Erythroblast (primary cell): ENCODE data around the gene SSUH2.

Experiments used
- GATA1 ChIP-seq: IDR thresholded peaks from 2 replicates; pipeline ENCODE4 v1.6.1; 2011; ENCODE audit warnings: low read depth, mild to moderate bottlenecking, control low read depth, low read length, moderate library complexity
- POLR2A ChIP-seq: IDR thresholded peaks from 2 replicates; pipeline ENCODE4 v1.6.1; 2011; ENCODE audit warnings: mild to moderate bottlenecking, low read length

GRCh38 chr3:8640223-8640622 is 4.4 kb downstream of the SSUH2 start:
- no peak for TF ChIP-seq POLR2A
- no peak for TF ChIP-seq GATA1
